NB4 (cell line): Measurements from ENCODE around the gene TMEM192.

Experiments
- DNase-seq: peaks from one replicate; pipeline ENCODE4 v3.0.0; 2010; ENCODE audit warnings: low read depth
- H3K4me3 ChIP-seq: one replicate; pipeline ENCODE4 v1.5.1; 2011; ENCODE audit warnings: mild to moderate bottlenecking, low read depth, low read length, moderate library complexity
- CTCF ChIP-seq: IDR thresholded peaks from one replicate; pipeline ENCODE4 v1.5.1; 2012; ENCODE audit warnings: low read depth, low read length
- MAX ChIP-seq: IDR thresholded peaks from 2 replicates; pipeline ENCODE4 v1.6.1; 2011; ENCODE audit warnings: low read depth, low read length
- MYC ChIP-seq: IDR thresholded peaks from 2 replicates; pipeline ENCODE4 v1.6.1; 2011; ENCODE audit warnings: low read depth, low read length
- POLR2A ChIP-seq: IDR thresholded peaks from 2 replicates; pipeline ENCODE4 v1.6.1; 2011; ENCODE audit warnings: mild to moderate bottlenecking; ENCODE audit not compliant: insufficient read length; ENCODE audit errors: extremely low read depth

The TMEM192 gene

GRCh38 chr4:165150545-165150944 is 37.9 kb upstream of the TMEM192 start:
- DNase-seq, result no peak
- H3K4me3 ChIP-seq, result no peak overlapping the region
- TF ChIP-seq MYC (no peak), MAX (no peak), CTCF (no peak), POLR2A (no peak)

GRCh38 chr4:165138843-165139242 is 26.2 kb upstream of the TMEM192 start:
- no peak for TF ChIP-seq CTCF
- no peak for TF ChIP-seq MAX
- TF ChIP-seq POLR2A, result no peak
- no peak for TF ChIP-seq MYC
- no peak for DNase-seq

GRCh38 chr4:165137205-165137604 is 24.5 kb upstream of the TMEM192 start:
- H3K4me3 ChIP-seq, result no peak overlapping the region
- DNase-seq, result no peak
- TF ChIP-seq MYC (no peak), CTCF (no peak), MAX (no peak), POLR2A (no peak)

More at GRCh38 chr4:165138843-165139242, 26.2 kb upstream of the TMEM192 start:
- no peak overlapping the region for H3K4me3 ChIP-seq

- H3K4me3 ChIP-seq, result no peak overlapping the region
- TF ChIP-seq MAX (no peak), MYC (no peak), POLR2A (no peak), CTCF (no peak)
- DNase-seq, result no peak
These were observed 23.9 kb upstream of the TMEM192 start for GRCh38 chr4:165136529-165136928.

- no peak overlapping the region for H3K4me3 ChIP-seq
- DNase-seq, result peak; percentile 17
- TF ChIP-seq MYC, result no peak
- TF ChIP-seq POLR2A, result no peak
- TF ChIP-seq CTCF, result no peak
- no peak for TF ChIP-seq MAX
These were observed 20.5 kb upstream of the TMEM192 start for GRCh38 chr4:165133150-165133549.

GRCh38 chr4:165131247-165131832 is 18.7 kb upstream of the TMEM192 start:
- TF ChIP-seq MYC, result no peak
- TF ChIP-seq CTCF, result peak; percentile 77
- no peak for TF ChIP-seq MAX
- TF ChIP-seq POLR2A, result no peak
- DNase-seq, result peak; percentile 61
- H3K4me3 ChIP-seq, result no peak overlapping the region
